ENCODE results near the gene XIRP2. TPM values are rescaled to one million over a fixed set of nuclear protein-coding genes. Genes with fewer than 3 reads are reported as not detected.
"Not testable (repeated sequence)": the region's sequence is repeated elsewhere in the genome, so short reads cannot be mapped to it uniquely, and the experiment has no call there.

Gene XIRP2
- total and polyA plus RNA-seq, 5 donors from 2014 or later: 0.15 TPM; not detected in 4

GRCh38 chr2:167254721-167255120 is 366.4 kb downstream of the XIRP2 start:
- Mint-ChIP-seq H3K27ac (peak overlapping the region in 1 of 3 donors; percentile 27), H3K4me1 (no peaks in the 10 kb centered on the region), H3K36me3 (no peaks in the 10 kb centered on the region), H3K27me3 (no peaks in the 10 kb centered on the region), H3K9me3 (peaks cover 0 to 7% (median 0%) of the 10 kb centered on the region in 7 donors), H3K4me3 (no peak overlapping the region)
- DNase-seq: no peak
- no peaks in the 10 kb centered on the region for H3K9me3 ChIP-seq (ENCODE audit: control insufficient read depth in 2 of 2, low read length in 2 of 2)
- H3K27me3 ChIP-seq (ENCODE audit: control insufficient read depth, insufficient read depth, low read length): no peaks in the 10 kb centered on the region
- ATAC-seq (ENCODE audit: low read depth in 2 of 2): no peak
- no peaks in the 10 kb centered on the region for H3K4me1 ChIP-seq (ENCODE audit: control insufficient read depth, insufficient read depth, low read length, poor library complexity, severe bottlenecking)
- H3K27ac ChIP-seq (ENCODE audit: insufficient read depth, low read length, poor library complexity, severe bottlenecking): no peak overlapping the region
- no peak overlapping the region for H3K4me3 ChIP-seq (ENCODE audit: low read depth, low read length)
- H3K36me3 ChIP-seq (ENCODE audit: control insufficient read depth, insufficient read depth, low read length): no peaks in the 10 kb centered on the region

GRCh38 chr2:167258712-167259111 is 370.4 kb downstream of the XIRP2 start:
- no peaks in the 10 kb centered on the region for H3K4me1 ChIP-seq (ENCODE audit: control insufficient read depth, insufficient read depth, low read length, poor library complexity, severe bottlenecking)
- no peak for DNase-seq
- Mint-ChIP-seq H3K4me1 (no peaks in the 10 kb centered on the region), H3K27me3 (no peaks in the 10 kb centered on the region), H3K4me3 (no peak overlapping the region), H3K27ac (no peak overlapping the region), H3K36me3 (no peaks in the 10 kb centered on the region), H3K9me3 (peaks cover 0 to 1% (median 0%) of the 10 kb centered on the region in 7 donors)
- H3K27ac ChIP-seq (ENCODE audit: insufficient read depth, low read length, poor library complexity, severe bottlenecking): no peak overlapping the region
- no peak overlapping the region for H3K4me3 ChIP-seq (ENCODE audit: low read depth, low read length)
- H3K36me3 ChIP-seq (ENCODE audit: control insufficient read depth, insufficient read depth, low read length): no peaks in the 10 kb centered on the region
- ATAC-seq (ENCODE audit: low read depth in 2 of 2): no peak
- H3K27me3 ChIP-seq (ENCODE audit: control insufficient read depth, insufficient read depth, low read length): no peaks in the 10 kb centered on the region
- no peaks in the 10 kb centered on the region for H3K9me3 ChIP-seq (ENCODE audit: control insufficient read depth in 2 of 2, low read length in 2 of 2)

- H3K36me3 Mint-ChIP-seq: no peaks in the 10 kb centered on the region
- no peak for ATAC-seq (ENCODE audit: low read depth in 2 of 2)
- H3K27me3 Mint-ChIP-seq: no peaks in the 10 kb centered on the region
- H3K27ac Mint-ChIP-seq: no peak overlapping the region
- H3K36me3 ChIP-seq (ENCODE audit: control insufficient read depth, insufficient read depth, low read length): no peaks in the 10 kb centered on the region
- H3K4me3 ChIP-seq (ENCODE audit: low read depth, low read length): no peak overlapping the region
- H3K27me3 ChIP-seq (ENCODE audit: control insufficient read depth, insufficient read depth, low read length): no peaks in the 10 kb centered on the region
- no peak overlapping the region for H3K27ac ChIP-seq (ENCODE audit: insufficient read depth, low read length, poor library complexity, severe bottlenecking)
- H3K9me3 ChIP-seq (ENCODE audit: control insufficient read depth in 2 of 2, low read length in 2 of 2): peaks cover 0 to 6% of the 10 kb centered on the region in 2 experiments
- no peak overlapping the region for H3K4me3 Mint-ChIP-seq
- no peaks in the 10 kb centered on the region for H3K4me1 Mint-ChIP-seq
- peak in 1 of 3 donors; percentile 0 for DNase-seq
- no peaks in the 10 kb centered on the region for H3K4me1 ChIP-seq (ENCODE audit: control insufficient read depth, insufficient read depth, low read length, poor library complexity, severe bottlenecking)
- H3K9me3 Mint-ChIP-seq: peaks cover 0 to 12% (median 3%) of the 10 kb centered on the region in 7 donors
Measured at GRCh38 chr2:167264380-167264779, 376.1 kb downstream of the XIRP2 start.

GRCh38 chr2:167265004-167265403 is 376.7 kb downstream of the XIRP2 start:
- Mint-ChIP-seq H3K27ac (no peak overlapping the region), H3K9me3 (peaks cover 0 to 13% (median 6%) of the 10 kb centered on the region in 7 donors), H3K27me3 (no peaks in the 10 kb centered on the region), H3K4me1 (no peaks in the 10 kb centered on the region), H3K4me3 (no peak overlapping the region), H3K36me3 (no peaks in the 10 kb centered on the region)
- Histone ChIP-seq H3K27me3 (ENCODE audit: control insufficient read depth, insufficient read depth, low read length) (no peaks in the 10 kb centered on the region), H3K4me1 (ENCODE audit: control insufficient read depth, insufficient read depth, low read length, poor library complexity, severe bottlenecking) (no peaks in the 10 kb centered on the region), H3K9me3 (ENCODE audit: control insufficient read depth in 2 of 2, low read length in 2 of 2) (peaks cover 0 to 6% of the 10 kb centered on the region in 2 experiments), H3K4me3 (ENCODE audit: low read depth, low read length) (no peak overlapping the region), H3K36me3 (ENCODE audit: control insufficient read depth, insufficient read depth, low read length) (no peaks in the 10 kb centered on the region), H3K27ac (ENCODE audit: insufficient read depth, low read length, poor library complexity, severe bottlenecking) (no peak overlapping the region)
- DNase-seq: no peak
- ATAC-seq (ENCODE audit: low read depth in 2 of 2): no peak

GRCh38 chr2:167265722-167266121 is 377.4 kb downstream of the XIRP2 start:
- no peak overlapping the region for H3K27ac Mint-ChIP-seq
- H3K4me3 Mint-ChIP-seq: no peak overlapping the region
- DNase-seq: no peak
- Histone ChIP-seq H3K27me3 (ENCODE audit: control insufficient read depth, insufficient read depth, low read length) (no peaks in the 10 kb centered on the region), H3K4me1 (ENCODE audit: control insufficient read depth, insufficient read depth, low read length, poor library complexity, severe bottlenecking) (no peaks in the 10 kb centered on the region), H3K27ac (ENCODE audit: insufficient read depth, low read length, poor library complexity, severe bottlenecking) (no peak overlapping the region), H3K36me3 (ENCODE audit: control insufficient read depth, insufficient read depth, low read length) (no peaks in the 10 kb centered on the region), H3K9me3 (ENCODE audit: control insufficient read depth in 2 of 2, low read length in 2 of 2) (peaks cover 0 to 6% of the 10 kb centered on the region in 2 experiments), H3K4me3 (ENCODE audit: low read depth, low read length) (no peak overlapping the region)
- no peaks in the 10 kb centered on the region for H3K27me3 Mint-ChIP-seq
- H3K9me3 Mint-ChIP-seq: peaks cover 0 to 13% (median 6%) of the 10 kb centered on the region in 7 donors
- H3K4me1 Mint-ChIP-seq: no peaks in the 10 kb centered on the region
- no peak for ATAC-seq (ENCODE audit: low read depth in 2 of 2)
- H3K36me3 Mint-ChIP-seq: no peaks in the 10 kb centered on the region

GRCh38 chr2:167268245-167268644 is 380.0 kb downstream of the XIRP2 start:
- H3K4me3 ChIP-seq (ENCODE audit: low read depth, low read length); H3K4me3 Mint-ChIP-seq; H3K4me1 Mint-ChIP-seq; H3K27ac ChIP-seq (ENCODE audit: insufficient read depth, low read length, poor library complexity, severe bottlenecking); H3K36me3 Mint-ChIP-seq; H3K9me3 ChIP-seq (ENCODE audit: control insufficient read depth in 2 of 2, low read length in 2 of 2); H3K36me3 ChIP-seq (ENCODE audit: control insufficient read depth, insufficient read depth, low read length); DNase-seq; H3K4me1 ChIP-seq (ENCODE audit: control insufficient read depth, insufficient read depth, low read length, poor library complexity, severe bottlenecking); H3K27me3 Mint-ChIP-seq; H3K27ac Mint-ChIP-seq; H3K27me3 ChIP-seq (ENCODE audit: control insufficient read depth, insufficient read depth, low read length); ATAC-seq (ENCODE audit: low read depth in 2 of 2): not testable (repeated sequence)
- H3K9me3 Mint-ChIP-seq: peaks cover 0 to 13% (median 6%) of the 10 kb centered on the region in 7 donors

GRCh38 chr2:167271932-167272331 is 383.7 kb downstream of the XIRP2 start:
- no peaks in the 10 kb centered on the region for H3K27me3 ChIP-seq (ENCODE audit: control insufficient read depth, insufficient read depth, low read length)
- Mint-ChIP-seq H3K4me3 (no peak overlapping the region), H3K36me3 (no peaks in the 10 kb centered on the region), H3K9me3 (peaks cover 0 to 13% (median 5%) of the 10 kb centered on the region in 7 donors), H3K27me3 (no peaks in the 10 kb centered on the region), H3K27ac (no peak overlapping the region), H3K4me1 (no peaks in the 10 kb centered on the region)
- H3K9me3 ChIP-seq (ENCODE audit: control insufficient read depth in 2 of 2, low read length in 2 of 2): peaks cover 0 to 6% of the 10 kb centered on the region in 2 experiments
- H3K4me1 ChIP-seq (ENCODE audit: control insufficient read depth, insufficient read depth, low read length, poor library complexity, severe bottlenecking): no peaks in the 10 kb centered on the region
- H3K36me3 ChIP-seq (ENCODE audit: control insufficient read depth, insufficient read depth, low read length): no peaks in the 10 kb centered on the region
- DNase-seq: no peak
- H3K4me3 ChIP-seq (ENCODE audit: low read depth, low read length): no peak overlapping the region
- no peak overlapping the region for H3K27ac ChIP-seq (ENCODE audit: insufficient read depth, low read length, poor library complexity, severe bottlenecking)
- ATAC-seq (ENCODE audit: low read depth in 2 of 2): no peak

- DNase-seq: no peak
- no peak for ATAC-seq (ENCODE audit: low read depth in 2 of 2)
- Histone ChIP-seq H3K9me3 (ENCODE audit: control insufficient read depth in 2 of 2, low read length in 2 of 2) (no peaks in the 10 kb centered on the region), H3K27ac (ENCODE audit: insufficient read depth, low read length, poor library complexity, severe bottlenecking) (no peak overlapping the region), H3K27me3 (ENCODE audit: control insufficient read depth, insufficient read depth, low read length) (no peaks in the 10 kb centered on the region), H3K36me3 (ENCODE audit: control insufficient read depth, insufficient read depth, low read length) (no peaks in the 10 kb centered on the region), H3K4me3 (ENCODE audit: low read depth, low read length) (no peak overlapping the region), H3K4me1 (ENCODE audit: control insufficient read depth, insufficient read depth, low read length, poor library complexity, severe bottlenecking) (no peaks in the 10 kb centered on the region)
- no peaks in the 10 kb centered on the region for H3K27me3 Mint-ChIP-seq
- no peaks in the 10 kb centered on the region for H3K36me3 Mint-ChIP-seq
- no peaks in the 10 kb centered on the region for H3K4me1 Mint-ChIP-seq
- no peak overlapping the region for H3K4me3 Mint-ChIP-seq
- peaks cover 0 to 3% (median 1%) of the 10 kb centered on the region in 7 donors for H3K9me3 Mint-ChIP-seq
- H3K27ac Mint-ChIP-seq: no peak overlapping the region
Measured at GRCh38 chr2:167275046-167275445, 386.8 kb downstream of the XIRP2 start.
